K562 (cell line): Measurements from ENCODE around the gene NTM. TPM values are rescaled to one million over a fixed set of nuclear protein-coding genes. Genes with fewer than 3 reads are reported as not detected.

Experiments used
- CEBPG ChIP-seq, 3 experiments: fragments of 200-800 bp in 1 of 3; sonication (Bioruptor generic) in 1 of 3; sonication (generic) in 1 of 3; formaldehyde crosslinking in 1 of 3; IDR thresholded peaks in 2 of 3; conservative IDR thresholded peaks in 1 of 3; 2 replicates each; pipeline versions ENCODE4 v1.6.1 to v1.8.0; 2016 to 2022; ENCODE audit warnings: missing compliant biosample characterization in 2 of 3, missing genetic modification characterization in 2 of 3, mild to moderate bottlenecking in 1 of 3, missing genetic modification reagents in 1 of 3
- polyA plus RNA-seq, 8 experiments: library from polyadenylated mRNA; depleted of rRNA in 4 of 8; stranded (reverse) in 5 of 8; unstranded in 3 of 8; fragments of >200 nt; fragmentation: Nextera tagmentation in 2 of 8; fragmentation: Illumina TruSeq in 1 of 8; extraction: Ambion mirVana in 2 of 8; extraction: Trizol in 1 of 8; gene quantifications; 2 replicates each; pipeline versions ENCODE4 v1.2.1 to v1.2.3, GENCODE V29; 2011 to 2014; ENCODE audit warnings: inconsistent platforms in 1 of 8, missing spikeins in 1 of 8
- total RNA-seq, 7 experiments: library from RNA; depleted of rRNA in 6 of 7; stranded (reverse); fragments of >200 nt in 6 of 7; fragmentation: Illumina TruSeq in 2 of 7; extraction: Trizol in 2 of 7; gene quantifications; 2 replicates each; pipeline versions ENCODE4 v1.2.1 to v1.2.3, GENCODE V29; 2011 to 2021; ENCODE audit warnings: low replicate concordance in 1 of 7
- TF ChIP-seq, protein P1 (sequence below): fragments of 200-800 bp; sonication (Bioruptor generic); IDR thresholded peaks from 2 replicates; pipeline ENCODE4 v1.6.1; 2016; ENCODE audit warnings: missing genetic modification characterization, missing compliant biosample characterization
- TF ChIP-seq, protein P2 (sequence below): fragments of 250-450 bp; sonication (Bioruptor Pico); IDR thresholded peaks from 2 replicates; pipeline ENCODE4 v1.5.0; 2022; ENCODE audit warnings: mild to moderate bottlenecking

NTM gene
- total and polyA plus RNA-seq, 9 of the 15 experiments (the other 6 are each of a cell fraction or from before 2014, with no cell fraction given), result not detected

DNA sequence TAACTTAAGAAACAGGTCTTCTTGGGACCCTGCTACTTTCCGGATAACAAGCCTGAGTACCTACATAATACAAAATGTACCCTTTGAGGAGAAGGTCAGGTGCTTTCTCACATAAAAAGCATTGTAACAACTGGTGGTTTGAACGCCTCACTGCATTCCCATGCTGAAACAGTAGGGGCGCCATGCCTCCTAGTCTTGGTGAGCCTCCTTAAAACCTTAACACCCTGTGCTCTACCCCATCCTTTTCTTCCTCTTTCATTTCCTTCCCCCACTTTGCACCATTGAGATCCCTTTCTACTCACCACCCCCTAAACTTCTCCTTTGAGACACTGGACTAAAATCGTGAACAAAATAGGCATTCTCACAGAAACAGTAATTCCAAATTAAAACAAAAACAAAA lies 729.3 kb downstream of the NTM start (continued):
- TF ChIP-seq, protein P1, sequence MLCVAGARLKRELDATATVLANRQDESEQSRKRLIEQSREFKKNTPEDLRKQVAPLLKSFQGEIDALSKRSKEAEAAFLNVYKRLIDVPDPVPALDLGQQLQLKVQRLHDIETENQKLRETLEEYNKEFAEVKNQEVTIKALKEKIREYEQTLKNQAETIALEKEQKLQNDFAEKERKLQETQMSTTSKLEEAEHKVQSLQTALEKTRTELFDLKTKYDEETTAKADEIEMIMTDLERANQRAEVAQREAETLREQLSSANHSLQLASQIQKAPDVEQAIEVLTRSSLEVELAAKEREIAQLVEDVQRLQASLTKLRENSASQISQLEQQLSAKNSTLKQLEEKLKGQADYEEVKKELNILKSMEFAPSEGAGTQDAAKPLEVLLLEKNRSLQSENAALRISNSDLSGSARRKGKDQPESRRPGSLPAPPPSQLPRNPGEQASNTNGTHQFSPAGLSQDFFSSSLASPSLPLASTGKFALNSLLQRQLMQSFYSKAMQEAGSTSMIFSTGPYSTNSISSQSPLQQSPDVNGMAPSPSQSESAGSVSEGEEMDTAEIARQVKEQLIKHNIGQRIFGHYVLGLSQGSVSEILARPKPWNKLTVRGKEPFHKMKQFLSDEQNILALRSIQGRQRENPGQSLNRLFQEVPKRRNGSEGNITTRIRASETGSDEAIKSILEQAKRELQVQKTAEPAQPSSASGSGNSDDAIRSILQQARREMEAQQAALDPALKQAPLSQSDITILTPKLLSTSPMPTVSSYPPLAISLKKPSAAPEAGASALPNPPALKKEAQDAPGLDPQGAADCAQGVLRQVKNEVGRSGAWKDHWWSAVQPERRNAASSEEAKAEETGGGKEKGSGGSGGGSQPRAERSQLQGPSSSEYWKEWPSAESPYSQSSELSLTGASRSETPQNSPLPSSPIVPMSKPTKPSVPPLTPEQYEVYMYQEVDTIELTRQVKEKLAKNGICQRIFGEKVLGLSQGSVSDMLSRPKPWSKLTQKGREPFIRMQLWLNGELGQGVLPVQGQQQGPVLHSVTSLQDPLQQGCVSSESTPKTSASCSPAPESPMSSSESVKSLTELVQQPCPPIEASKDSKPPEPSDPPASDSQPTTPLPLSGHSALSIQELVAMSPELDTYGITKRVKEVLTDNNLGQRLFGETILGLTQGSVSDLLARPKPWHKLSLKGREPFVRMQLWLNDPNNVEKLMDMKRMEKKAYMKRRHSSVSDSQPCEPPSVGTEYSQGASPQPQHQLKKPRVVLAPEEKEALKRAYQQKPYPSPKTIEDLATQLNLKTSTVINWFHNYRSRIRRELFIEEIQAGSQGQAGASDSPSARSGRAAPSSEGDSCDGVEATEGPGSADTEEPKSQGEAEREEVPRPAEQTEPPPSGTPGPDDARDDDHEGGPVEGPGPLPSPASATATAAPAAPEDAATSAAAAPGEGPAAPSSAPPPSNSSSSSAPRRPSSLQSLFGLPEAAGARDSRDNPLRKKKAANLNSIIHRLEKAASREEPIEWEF (CRISPR knock-in tag), result no peak
- TF ChIP-seq CEBPG (CRISPR knock-in tag; IDR thresholded peaks at IDR 0.05) (no peak), CEBPG (tag; conservative IDR thresholded peaks at IDR 0.05 in 1 of 2, IDR thresholded peaks at IDR 0.05 in 1 of 2) (no peak)
- TF ChIP-seq, protein P2, sequence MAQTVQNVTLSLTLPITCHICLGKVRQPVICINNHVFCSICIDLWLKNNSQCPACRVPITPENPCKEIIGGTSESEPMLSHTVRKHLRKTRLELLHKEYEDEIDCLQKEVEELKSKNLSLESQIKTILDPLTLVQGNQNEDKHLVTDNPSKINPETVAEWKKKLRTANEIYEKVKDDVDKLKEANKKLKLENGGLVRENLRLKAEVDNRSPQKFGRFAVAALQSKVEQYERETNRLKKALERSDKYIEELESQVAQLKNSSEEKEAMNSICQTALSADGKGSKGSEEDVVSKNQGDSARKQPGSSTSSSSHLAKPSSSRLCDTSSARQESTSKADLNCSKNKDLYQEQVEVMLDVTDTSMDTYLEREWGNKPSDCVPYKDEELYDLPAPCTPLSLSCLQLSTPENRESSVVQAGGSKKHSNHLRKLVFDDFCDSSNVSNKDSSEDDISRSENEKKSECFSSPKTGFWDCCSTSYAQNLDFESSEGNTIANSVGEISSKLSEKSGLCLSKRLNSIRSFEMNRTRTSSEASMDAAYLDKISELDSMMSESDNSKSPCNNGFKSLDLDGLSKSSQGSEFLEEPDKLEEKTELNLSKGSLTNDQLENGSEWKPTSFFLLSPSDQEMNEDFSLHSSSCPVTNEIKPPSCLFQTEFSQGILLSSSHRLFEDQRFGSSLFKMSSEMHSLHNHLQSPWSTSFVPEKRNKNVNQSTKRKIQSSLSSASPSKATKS, result no peak
